ENCODE data around the gene PDLIM4.

PDLIM4 gene

GRCh38 chr5:132313961-132314432 lies 56.5 kb downstream of the PDLIM4 start:
- ChIA-PET POLR2A (no interaction called here), CTCF (interaction anchor here (1.5 to 1.6 kb wide), 2 partner anchors 10 to 76 kb away, joined by 3 to 4 read pairs; no protein-coding TSS in a partner anchor)
- TF ChIP-seq, protein P1, sequence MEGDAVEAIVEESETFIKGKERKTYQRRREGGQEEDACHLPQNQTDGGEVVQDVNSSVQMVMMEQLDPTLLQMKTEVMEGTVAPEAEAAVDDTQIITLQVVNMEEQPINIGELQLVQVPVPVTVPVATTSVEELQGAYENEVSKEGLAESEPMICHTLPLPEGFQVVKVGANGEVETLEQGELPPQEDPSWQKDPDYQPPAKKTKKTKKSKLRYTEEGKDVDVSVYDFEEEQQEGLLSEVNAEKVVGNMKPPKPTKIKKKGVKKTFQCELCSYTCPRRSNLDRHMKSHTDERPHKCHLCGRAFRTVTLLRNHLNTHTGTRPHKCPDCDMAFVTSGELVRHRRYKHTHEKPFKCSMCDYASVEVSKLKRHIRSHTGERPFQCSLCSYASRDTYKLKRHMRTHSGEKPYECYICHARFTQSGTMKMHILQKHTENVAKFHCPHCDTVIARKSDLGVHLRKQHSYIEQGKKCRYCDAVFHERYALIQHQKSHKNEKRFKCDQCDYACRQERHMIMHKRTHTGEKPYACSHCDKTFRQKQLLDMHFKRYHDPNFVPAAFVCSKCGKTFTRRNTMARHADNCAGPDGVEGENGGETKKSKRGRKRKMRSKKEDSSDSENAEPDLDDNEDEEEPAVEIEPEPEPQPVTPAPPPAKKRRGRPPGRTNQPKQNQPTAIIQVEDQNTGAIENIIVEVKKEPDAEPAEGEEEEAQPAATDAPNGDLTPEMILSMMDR (IDR thresholded peaks at IDR 0.05; ENCODE audit: control extremely low read depth, extremely low read depth, low read depth, missing control alignments): no peak
- DNase-seq (ENCODE audit: extremely low spot score): no peak

GRCh38 chr5:132315529-132316067 lies 58.1 kb downstream of the PDLIM4 start:
- ChIA-PET POLR2A (no interaction called here), CTCF (interaction anchor here (1.6 kb wide), 1 partner anchor 10 kb away, joined by 4 read pairs; no protein-coding TSS in a partner anchor)
- TF ChIP-seq, protein P1 (IDR thresholded peaks at IDR 0.05; ENCODE audit: control extremely low read depth, extremely low read depth, low read depth, missing control alignments): no peak
- no peak for DNase-seq (ENCODE audit: extremely low spot score)

- no peak for DNase-seq (ENCODE audit: extremely low spot score)
- ChIA-PET CTCF (interaction anchor here (1.0 to 1.2 kb wide), 2 partner anchors 11 to 47 kb away, joined by 3 read pairs; no protein-coding TSS in a partner anchor), POLR2A (no interaction called here)
- TF ChIP-seq, protein P1 (IDR thresholded peaks at IDR 0.05; ENCODE audit: control extremely low read depth, extremely low read depth, low read depth, missing control alignments): no peak
Observed at GRCh38 chr5:132319975-132320374, 62.5 kb downstream of the PDLIM4 start.

GRCh38 chr5:132321109-132321721 lies 63.7 kb downstream of the PDLIM4 start:
- CTCF ChIA-PET: no interaction called here
- DNase-seq (ENCODE audit: extremely low spot score): no peak
- TF ChIP-seq, protein P1 (IDR thresholded peaks at IDR 0.05; ENCODE audit: control extremely low read depth, extremely low read depth, low read depth, missing control alignments): no peak
- POLR2A ChIA-PET: no interaction called here

- TF ChIP-seq, protein P1 (IDR thresholded peaks at IDR 0.05; ENCODE audit: control extremely low read depth, extremely low read depth, low read depth, missing control alignments): no peak
- DNase-seq (ENCODE audit: extremely low spot score): no peak
- ChIA-PET CTCF (interaction anchor here (0.9 to 1.2 kb wide), 2 partner anchors 84 to 87 kb away, joined by 3 read pairs; no protein-coding TSS in a partner anchor), POLR2A (no interaction called here)
Observed at GRCh38 chr5:132322266-132322665, 64.8 kb downstream of the PDLIM4 start.

Data from GM10248 (cell line).